ENCODE data around the gene KCNMB2. TPM values are rescaled to one million over a fixed set of nuclear protein-coding genes. Genes with fewer than 3 reads are reported as not detected.

Gene KCNMB2
- total and polyA plus RNA-seq, 2 donors (not counting 1 experiment from before 2014, with no cell fraction given): 0.17 TPM; not detected in 1

- no peak for TF ChIP-seq CTCF (conservative IDR thresholded peaks at IDR 0.05 in 1 of 2, IDR thresholded peaks at IDR 0.05 in 1 of 2; ENCODE audit: low read depth in 1 of 2, low read length in 2 of 2)
- no peak for TF ChIP-seq EZH2 (IDR thresholded peaks at IDR 0.05; ENCODE audit: low read length, missing control alignments)
- Histone ChIP-seq H4K20me1 (ENCODE audit: control insufficient read depth, extremely low read depth, insufficient read depth, low read length) (no peaks in the 10 kb centered on the region), H3K36me3 (ENCODE audit: control insufficient read depth, insufficient read depth, low read length) (no peaks in the 10 kb centered on the region), H3K27ac (ENCODE audit: insufficient read depth, low read length) (no peak overlapping the region), H3K27me3 (ENCODE audit: control insufficient read depth, insufficient read depth, low read length) (no peaks in the 10 kb centered on the region), H3K4me1 (ENCODE audit: control insufficient read depth, extremely low read depth, insufficient read depth, low read length) (no peaks in the 10 kb centered on the region), H3K9me3 (ENCODE audit: control insufficient read depth, insufficient read depth, low read depth, low read length) (no peaks in the 10 kb centered on the region), H3K4me3 (replicated peaks in 1 of 4; ENCODE audit: control extremely low read depth in 1 of 4, insufficient read depth in 1 of 4, low read depth in 3 of 4, low read length in 4 of 4) (no peak overlapping the region), H3K79me2 (ENCODE audit: control insufficient read depth, insufficient read depth, low read length) (no peaks in the 10 kb centered on the region), H2AFZ (ENCODE audit: low read length) (no peak overlapping the region), H3K9ac (ENCODE audit: insufficient read depth, low read length) (no peak overlapping the region), H3K4me2 (ENCODE audit: extremely low read depth, insufficient read depth, low read length) (no peak overlapping the region)
- peak in 1 of 2 donors; percentile 2 for DNase-seq (ENCODE audit: low read depth in 2 of 2)
Measured at GRCh38 chr3:178875836-178876235, 339.6 kb downstream of the KCNMB2 start.

GRCh38 chr3:178880274-178880673, 344.0 kb downstream of the KCNMB2 start:
- Histone ChIP-seq H3K9ac (ENCODE audit: insufficient read depth, low read length) (no peak overlapping the region), H3K4me2 (ENCODE audit: extremely low read depth, insufficient read depth, low read length) (no peak overlapping the region), H2AFZ (ENCODE audit: low read length) (no peak overlapping the region)

More at GRCh38 chr3:178880274-178880673, 344.0 kb downstream of the KCNMB2 start:
- Histone ChIP-seq H3K27me3 (ENCODE audit: control insufficient read depth, insufficient read depth, low read length) (no peaks in the 10 kb centered on the region), H3K4me1 (ENCODE audit: control insufficient read depth, extremely low read depth, insufficient read depth, low read length) (no peaks in the 10 kb centered on the region), H3K36me3 (ENCODE audit: control insufficient read depth, insufficient read depth, low read length) (no peaks in the 10 kb centered on the region), H3K4me3 (replicated peaks in 1 of 4; ENCODE audit: control extremely low read depth in 1 of 4, insufficient read depth in 1 of 4, low read depth in 3 of 4, low read length in 4 of 4) (no peak overlapping the region), H3K79me2 (ENCODE audit: control insufficient read depth, insufficient read depth, low read length) (no peaks in the 10 kb centered on the region), H4K20me1 (ENCODE audit: control insufficient read depth, extremely low read depth, insufficient read depth, low read length) (no peaks in the 10 kb centered on the region), H3K27ac (ENCODE audit: insufficient read depth, low read length) (no peak overlapping the region), H3K9me3 (ENCODE audit: control insufficient read depth, insufficient read depth, low read depth, low read length) (no peaks in the 10 kb centered on the region)
- TF ChIP-seq EZH2 (IDR thresholded peaks at IDR 0.05; ENCODE audit: low read length, missing control alignments): no peak
- no peak for DNase-seq (ENCODE audit: low read depth in 2 of 2)

Measured in fibroblast of lung (primary cell).